ENCODE results near the gene EIF4B.

Gene EIF4B

GRCh38 chr12:53070877-53071492 is 64.7 kb downstream of the EIF4B start:
- H3K4me3 ChIP-seq (ENCODE audit: low read length in 2 of 2), result no peak overlapping the region
- WGBS, 2 donors (ENCODE audit: extremely low coverage in 2 of 2, insufficient read length in 2 of 2, insufficient replicate concordance in 1 of 2), result no CpG with 5 or more reads among the region's 7 CpGs

GRCh38 chr12:53071591-53072551 is 65.6 kb downstream of the EIF4B start:
- Histone ChIP-seq H2BK12ac (ENCODE audit: low read length) (no peak overlapping the region), H3K23ac (ENCODE audit: low read depth, low read length, poor library complexity) (no peak overlapping the region), H2BK5ac (ENCODE audit: low read length) (no peak overlapping the region), H2AFZ (ENCODE audit: low read length) (peak overlapping the region; percentile 37), H3K4me2 (ENCODE audit: insufficient read depth, low read length, poor library complexity, severe bottlenecking) (no peak overlapping the region), H3K9ac (ENCODE audit: low read depth, low read length, poor library complexity) (no peak overlapping the region), H2BK15ac (ENCODE audit: low read length) (no peak overlapping the region), H3K4me3 (ENCODE audit: low read length in 2 of 2) (no peak overlapping the region), H2AK5ac (ENCODE audit: low read depth, low read length) (no peak overlapping the region), H3K36me3 (replicated peaks in 1 of 2; ENCODE audit: control insufficient read depth in 2 of 2, insufficient read depth in 2 of 2, low read length in 2 of 2) (peaks cover 0 to 28% of the 10 kb centered on the region in 2 donors), H4K91ac (ENCODE audit: low read depth, low read length, poor library complexity) (no peak overlapping the region), H3K4ac (ENCODE audit: low read length) (no peak overlapping the region), H3K14ac (ENCODE audit: low read length) (no peak overlapping the region), H3K18ac (ENCODE audit: low read length) (no peak overlapping the region), H2BK120ac (ENCODE audit: low read depth, low read length) (no peak overlapping the region), H3K4me1 (ENCODE audit: control insufficient read depth in 2 of 2, insufficient read depth in 1 of 2, low read depth in 1 of 2, low read length in 2 of 2) (peaks cover 12 to 20% of the 10 kb centered on the region in 2 donors), H3K27ac (replicated peaks; ENCODE audit: low read length) (no peak overlapping the region), H4K8ac (ENCODE audit: low read depth, low read length) (no peak overlapping the region), H3K9me3 (replicated peaks in 1 of 2; ENCODE audit: control insufficient read depth in 2 of 2, insufficient read depth in 1 of 2, low read depth in 1 of 2, low read length in 2 of 2) (no peaks in the 10 kb centered on the region), H3K27me3 (ENCODE audit: control insufficient read depth in 3 of 3, insufficient read depth in 3 of 3, low read depth in 1 of 3, low read length in 3 of 3) (no peaks in the 10 kb centered on the region), H3K79me1 (ENCODE audit: low read depth, low read length) (no peaks in the 10 kb centered on the region)
- no CpG with 5 or more reads among the region's 11 CpGs for WGBS, 2 donors (ENCODE audit: extremely low coverage in 2 of 2, insufficient read length in 2 of 2, insufficient replicate concordance in 1 of 2)
- no peak for DNase-seq (ENCODE audit: low spot score)

More at GRCh38 chr12:53070877-53071492, 64.7 kb downstream of the EIF4B start:
- Histone ChIP-seq H2BK120ac (ENCODE audit: low read depth, low read length) (no peak overlapping the region), H2BK5ac (ENCODE audit: low read length) (no peak overlapping the region), H2BK15ac (ENCODE audit: low read length) (peak overlapping the region; percentile 22), H3K4me1 (ENCODE audit: control insufficient read depth in 2 of 2, insufficient read depth in 1 of 2, low read depth in 1 of 2, low read length in 2 of 2) (peaks cover 12 to 20% of the 10 kb centered on the region in 2 donors), H3K36me3 (replicated peaks in 1 of 2; ENCODE audit: control insufficient read depth in 2 of 2, insufficient read depth in 2 of 2, low read length in 2 of 2) (peaks cover 0 to 23% of the 10 kb centered on the region in 2 donors), H3K9me3 (replicated peaks in 1 of 2; ENCODE audit: control insufficient read depth in 2 of 2, insufficient read depth in 1 of 2, low read depth in 1 of 2, low read length in 2 of 2) (no peaks in the 10 kb centered on the region), H3K79me1 (ENCODE audit: low read depth, low read length) (no peaks in the 10 kb centered on the region), H3K18ac (ENCODE audit: low read length) (no peak overlapping the region), H3K23ac (ENCODE audit: low read depth, low read length, poor library complexity) (no peak overlapping the region), H2AK5ac (ENCODE audit: low read depth, low read length) (no peak overlapping the region), H2BK12ac (ENCODE audit: low read length) (peak overlapping the region; percentile 11), H3K4me2 (ENCODE audit: insufficient read depth, low read length, poor library complexity, severe bottlenecking) (no peak overlapping the region), H3K27me3 (ENCODE audit: control insufficient read depth in 3 of 3, insufficient read depth in 3 of 3, low read depth in 1 of 3, low read length in 3 of 3) (no peaks in the 10 kb centered on the region), H2AFZ (ENCODE audit: low read length) (no peak overlapping the region), H3K14ac (ENCODE audit: low read length) (no peak overlapping the region), H3K9ac (ENCODE audit: low read depth, low read length, poor library complexity) (peak overlapping the region; percentile 44), H4K8ac (ENCODE audit: low read depth, low read length) (no peak overlapping the region), H4K91ac (ENCODE audit: low read depth, low read length, poor library complexity) (no peak overlapping the region), H3K4ac (ENCODE audit: low read length) (no peak overlapping the region), H3K27ac (replicated peaks; ENCODE audit: low read length) (no peak overlapping the region)
- DNase-seq (ENCODE audit: low spot score), result no peak

GRCh38 chr12:53073881-53074280 is 67.6 kb downstream of the EIF4B start:
- Histone ChIP-seq H3K14ac (ENCODE audit: low read length) (no peak overlapping the region), H3K23ac (ENCODE audit: low read depth, low read length, poor library complexity) (no peak overlapping the region), H3K4me2 (ENCODE audit: insufficient read depth, low read length, poor library complexity, severe bottlenecking) (no peak overlapping the region), H2BK5ac (ENCODE audit: low read length) (no peak overlapping the region), H3K4ac (ENCODE audit: low read length) (no peak overlapping the region), H2BK15ac (ENCODE audit: low read length) (no peak overlapping the region), H3K27me3 (ENCODE audit: control insufficient read depth in 3 of 3, insufficient read depth in 3 of 3, low read depth in 1 of 3, low read length in 3 of 3) (no peaks in the 10 kb centered on the region), H3K79me1 (ENCODE audit: low read depth, low read length) (no peaks in the 10 kb centered on the region), H3K9ac (ENCODE audit: low read depth, low read length, poor library complexity) (no peak overlapping the region), H2AK5ac (ENCODE audit: low read depth, low read length) (no peak overlapping the region), H3K4me3 (ENCODE audit: low read length in 2 of 2) (no peak overlapping the region), H3K9me3 (replicated peaks in 1 of 2; ENCODE audit: control insufficient read depth in 2 of 2, insufficient read depth in 1 of 2, low read depth in 1 of 2, low read length in 2 of 2) (no peaks in the 10 kb centered on the region), H3K27ac (replicated peaks; ENCODE audit: low read length) (no peak overlapping the region), H4K91ac (ENCODE audit: low read depth, low read length, poor library complexity) (no peak overlapping the region), H3K36me3 (replicated peaks in 1 of 2; ENCODE audit: control insufficient read depth in 2 of 2, insufficient read depth in 2 of 2, low read length in 2 of 2) (peaks cover 2 to 28% of the 10 kb centered on the region in 2 donors), H2BK120ac (ENCODE audit: low read depth, low read length) (no peak overlapping the region), H4K8ac (ENCODE audit: low read depth, low read length) (no peak overlapping the region), H2AFZ (ENCODE audit: low read length) (no peak overlapping the region), H2BK12ac (ENCODE audit: low read length) (no peak overlapping the region), H3K18ac (ENCODE audit: low read length) (no peak overlapping the region), H3K4me1 (ENCODE audit: control insufficient read depth in 2 of 2, insufficient read depth in 1 of 2, low read depth in 1 of 2, low read length in 2 of 2) (peaks cover 17 to 22% of the 10 kb centered on the region in 2 donors)
- DNase-seq (ENCODE audit: low spot score), result no peak
- WGBS, 2 donors (ENCODE audit: extremely low coverage in 2 of 2, insufficient read length in 2 of 2, insufficient replicate concordance in 1 of 2), result no CpG with 5 or more reads among the region's 6 CpGs

All from neuronal stem cell (in vitro differentiated cells).